K562 (cell line): Measurements from ENCODE around the gene ST6GALNAC6. TPM values are rescaled to one million over a fixed set of nuclear protein-coding genes. Genes with fewer than 3 reads are reported as not detected.

Experiments
- ATAC-seq: fragments of 200-7000 bp; cut with Tn5 transposase; 3 replicates; pipeline ENCODE4 v1.9.1; 2020; ENCODE audit warnings: moderate library complexity
- BruUV-seq: library from RNA; stranded (reverse); fragments of 400-500 nt; replicated peaks from 2 replicates; lab custom pipeline; 2021; lab: Mats Ljungman, UMichigan
- CTCF ChIA-PET: fragments of 300-600 bp; formaldehyde crosslinking; extraction: SDS; loops from one replicate; lab custom pipeline; 2021; ENCODE audit warnings: low intra/inter-chr PET ratio; lab: Yijun Ruan, JAX
- POLR2A ChIA-PET: fragments of 300-600, 350-650 bp; sonication (Branson Sonifier 250); formaldehyde crosslinking; extraction: SDS; loops from one replicate; lab custom pipeline; 2021; ENCODE audit warnings: antibody characterized with exemption, inconsistent platforms; lab: Yijun Ruan, JAX
- DNase-seq, 4 experiments: peaks; one replicate each; pipeline versions ENCODE4 v3.0.0 to v3.0.0-alpha.2; 2011 to 2018; ENCODE audit warnings: low spot score in 3 of 4, mixed read lengths in 3 of 4; ENCODE audit errors: extremely low read depth in 1 of 4
- FAIRE-seq: peaks from 2 replicates; lab custom pipeline; 2011; peaks lifted over from hg19 to GRCh38; lab: Jason Lieb, UNC
- H2AFZ ChIP-seq: 2 replicates; pipeline ENCODE4 v1.6.0; 2011; ENCODE audit warnings: low read depth, low read length, control low read depth, inconsistent platforms
- H3K27ac ChIP-seq: fragments of 200-600 bp; 3 replicates; pipeline ENCODE4 v1.8.0; 2011; ENCODE audit warnings: low read depth, mild to moderate bottlenecking, control low read depth, inconsistent platforms, low read length, moderate library complexity, mixed read lengths; ENCODE audit errors: extremely low read depth
- H3K27me3 ChIP-seq, 2 experiments: fragments of 300-600 bp in 1 of 2; 2 replicates in 1 of 2; 3 replicates in 1 of 2; pipeline versions ENCODE4 v1.6.0 to v1.8.0; 2011; ENCODE audit warnings: inconsistent platforms in 2 of 2, low read length in 2 of 2, mild to moderate bottlenecking in 1 of 2, mixed read lengths in 1 of 2, moderate library complexity in 1 of 2; ENCODE audit not compliant: control insufficient read depth in 2 of 2, insufficient read depth in 2 of 2
- H3K36me3 ChIP-seq: fragments of 300-600 bp; 3 replicates; pipeline ENCODE4 v1.8.0; 2011; ENCODE audit warnings: mild to moderate bottlenecking, low read length, inconsistent platforms; ENCODE audit not compliant: control insufficient read depth, insufficient read depth
- H3K4me1 ChIP-seq, 2 experiments: fragments of 200-600 bp in 1 of 2; replicated peaks in 1 of 2; 2 replicates in 1 of 2; 3 replicates in 1 of 2; pipeline versions ENCODE4 v1.5.1 to v1.8.0; 2011; ENCODE audit warnings: inconsistent platforms in 2 of 2, low read length in 2 of 2, mild to moderate bottlenecking in 1 of 2, mixed read lengths in 1 of 2, moderate library complexity in 1 of 2; ENCODE audit not compliant: control insufficient read depth in 2 of 2, insufficient read depth in 2 of 2
- H3K4me2 ChIP-seq: 2 replicates; pipeline ENCODE4 v1.6.1; 2011; ENCODE audit warnings: low read length, control low read depth, inconsistent platforms, mixed read lengths; ENCODE audit not compliant: insufficient read depth
- H3K4me3 ChIP-seq: fragments of 200-600 bp; sonication (generic), shearing (Covaris generic); 2 replicates; pipeline ENCODE4 v1.5.1; 2016; ENCODE audit warnings: control low read depth, inconsistent platforms
- H3K79me2 ChIP-seq: fragments of 200-600 bp; 3 replicates; pipeline ENCODE4 v1.8.0; 2011; ENCODE audit warnings: low read length, inconsistent platforms; ENCODE audit not compliant: control insufficient read depth, insufficient read depth
- H3K9ac ChIP-seq, 2 experiments: 2 replicates each; pipeline versions ENCODE4 v1.6.0 to v1.6.1; 2011; ENCODE audit warnings: low read depth in 2 of 2, low read length in 2 of 2, control low read depth in 1 of 2, inconsistent platforms in 1 of 2, mild to moderate bottlenecking in 1 of 2, mixed read lengths in 1 of 2; ENCODE audit not compliant: insufficient read depth in 1 of 2
- H3K9me1 ChIP-seq: one replicate; pipeline ENCODE4 v1.6.0; 2011; ENCODE audit warnings: inconsistent platforms, mild to moderate bottlenecking, low read length, moderate library complexity; ENCODE audit not compliant: control insufficient read depth, insufficient read depth
- H3K9me3 ChIP-seq: replicated peaks from 2 replicates; pipeline ENCODE4 v1.5.1; 2011; ENCODE audit warnings: low read depth, low read length, inconsistent platforms; ENCODE audit not compliant: control insufficient read depth, insufficient read depth
- H4K20me1 ChIP-seq: replicated peaks from 2 replicates; pipeline ENCODE4 v1.6.1; 2011; ENCODE audit warnings: low read length, inconsistent platforms, mixed read lengths; ENCODE audit not compliant: control insufficient read depth, insufficient read depth
- ARNT ChIP-seq, 2 experiments: fragments of 450-650 bp; IDR thresholded peaks; 2 replicates each; pipeline ENCODE4 v1.6.1; 2016; ENCODE audit warnings: mild to moderate bottlenecking in 1 of 2
- BMI1 ChIP-seq: fragments of 150-350 bp; IDR thresholded peaks from 2 replicates; pipeline ENCODE4 v1.6.1; 2014; ENCODE audit warnings: low read length
- CHD1 ChIP-seq: fragments of 200-600 bp; sonication (generic); IDR thresholded peaks from one replicate; pipeline ENCODE4 v1.6.1; 2012; ENCODE audit warnings: mild to moderate bottlenecking, moderate library complexity, low read length, inconsistent platforms
- ETV1 ChIP-seq: fragments of 450-650 bp; conservative IDR thresholded peaks from 2 replicates; pipeline ENCODE4 v1.6.1; 2016; ENCODE audit warnings: missing genetic modification characterization, control low read depth, low read depth, missing compliant biosample characterization
- FOS ChIP-seq: IDR thresholded peaks from 3 replicates; pipeline ENCODE4 v1.6.1; 2011; ENCODE audit not compliant: insufficient read length; ENCODE audit errors: extremely low read depth
- GTF2A2 ChIP-seq: IDR thresholded peaks from 2 replicates; pipeline ENCODE4 v1.6.1; 2016; ENCODE audit warnings: mild to moderate bottlenecking, missing genetic modification characterization, missing compliant biosample characterization
- HDAC6 ChIP-seq: IDR thresholded peaks from 2 replicates; pipeline ENCODE4 v1.6.1; 2012; ENCODE audit warnings: low read depth, mild to moderate bottlenecking, control low read depth, inconsistent platforms, low read length, moderate library complexity
- MECOM ChIP-seq: fragments of 250-450 bp; sonication (Bioruptor Pico); IDR thresholded peaks from 2 replicates; pipeline ENCODE4 v1.8.0; 2022; ENCODE audit warnings: inconsistent platforms
- RAD51 ChIP-seq: fragments of 450-650 bp; IDR thresholded peaks from 2 replicates; pipeline ENCODE4 v1.7.1; 2016; ENCODE audit warnings: low read depth, mild to moderate bottlenecking, borderline replicate concordance
- SIN3A ChIP-seq, 2 experiments: fragments of 150-350 bp in 1 of 2; IDR thresholded peaks; 2 replicates each; pipeline ENCODE4 v1.6.1; 2011 to 2016; ENCODE audit warnings: borderline replicate concordance in 2 of 2, low read depth in 2 of 2, low read length in 2 of 2, mild to moderate bottlenecking in 2 of 2, moderate library complexity in 2 of 2; ENCODE audit not compliant: control insufficient read depth in 1 of 2
- SRSF3 ChIP-seq: fragments of 200-400 bp; formaldehyde crosslinking; IDR thresholded peaks from 2 replicates; pipeline ENCODE4 v1.6.1; 2016; ENCODE audit warnings: mild to moderate bottlenecking, low read length, moderate library complexity; ENCODE audit not compliant: insufficient read depth
- ZFX ChIP-seq: sonication (generic); formaldehyde crosslinking; IDR thresholded peaks from 2 replicates; pipeline ENCODE4 v1.8.0; 2022; ENCODE audit warnings: mild to moderate bottlenecking, missing genetic modification reagents, moderate library complexity
- ZNF133 ChIP-seq: fragments of 250-450 bp; sonication (Bioruptor Pico); IDR thresholded peaks from 2 replicates; pipeline ENCODE4 v1.4.0; 2020; ENCODE audit warnings: mild to moderate bottlenecking
- ZNF507 ChIP-seq: conservative IDR thresholded peaks from 2 replicates; pipeline ENCODE4 v1.6.1; 2017; ENCODE audit warnings: missing genetic modification characterization, missing compliant biosample characterization
- ZNF77 ChIP-seq: fragments of 250-450 bp; sonication (Bioruptor Pico); IDR thresholded peaks from 2 replicates; pipeline ENCODE4 v1.5.0; 2020
- WGBS: fragments of 100-300 bp; shearing (Covaris generic); methylation state at CpG from one replicate; pipeline ENCODE4 v1.1.6; 2016; ENCODE audit warnings: low coverage, mixed read lengths; ENCODE audit not compliant: insufficient coverage; ENCODE audit errors: missing lambda C conversion rate; 5-methylcytosine and 5-hydroxymethylcytosine counted together
- in situ Hi-C: fragments of 300-500 bp; cut with MboI; formaldehyde crosslinking; loops from 4 replicates; pipeline ENCODE4 v1.15.0; 2018; ENCODE audit warnings: inconsistent platforms, mixed read lengths
- intact Hi-C: fragments of 100-400 bp; cut with micrococcal nuclease; formaldehyde crosslinking; loops from 2 replicates; pipeline ENCODE4 v1.14.2; 2022
- polyA plus RNA-seq, 8 experiments: library from polyadenylated mRNA; depleted of rRNA in 4 of 8; stranded (reverse) in 5 of 8; unstranded in 3 of 8; fragments of >200 nt; fragmentation: Nextera tagmentation in 2 of 8; fragmentation: Illumina TruSeq in 1 of 8; extraction: Ambion mirVana in 2 of 8; extraction: Trizol in 1 of 8; gene quantifications; 2 replicates each; pipeline versions ENCODE4 v1.2.1 to v1.2.3, GENCODE V29; 2011 to 2014; ENCODE audit warnings: inconsistent platforms in 1 of 8, missing spikeins in 1 of 8
- total RNA-seq, 7 experiments: library from RNA; depleted of rRNA in 6 of 7; stranded (reverse); fragments of >200 nt in 6 of 7; fragmentation: Illumina TruSeq in 2 of 7; extraction: Trizol in 2 of 7; gene quantifications; 2 replicates each; pipeline versions ENCODE4 v1.2.1 to v1.2.3, GENCODE V29; 2011 to 2021; ENCODE audit warnings: low replicate concordance in 1 of 7
- TF ChIP-seq, protein P1 (sequence below): fragments of 250-450 bp; sonication (Bioruptor Pico); IDR thresholded peaks from 2 replicates; pipeline ENCODE4 v1.4.0; 2020; ENCODE audit warnings: mild to moderate bottlenecking, moderate library complexity, borderline replicate concordance
- TF ChIP-seq, protein P2 (sequence below): fragments of 200-400 bp; formaldehyde crosslinking; IDR thresholded peaks from 2 replicates; pipeline ENCODE4 v1.6.1; 2017; ENCODE audit warnings: mild to moderate bottlenecking, low read depth, low read length, moderate library complexity

ST6GALNAC6 gene
- total and polyA plus RNA-seq, 9 of the 15 experiments (the other 6 are each of a cell fraction or from before 2014, with no cell fraction given) = 0.13 to 23.0 (median 14.5) TPM

DNA sequence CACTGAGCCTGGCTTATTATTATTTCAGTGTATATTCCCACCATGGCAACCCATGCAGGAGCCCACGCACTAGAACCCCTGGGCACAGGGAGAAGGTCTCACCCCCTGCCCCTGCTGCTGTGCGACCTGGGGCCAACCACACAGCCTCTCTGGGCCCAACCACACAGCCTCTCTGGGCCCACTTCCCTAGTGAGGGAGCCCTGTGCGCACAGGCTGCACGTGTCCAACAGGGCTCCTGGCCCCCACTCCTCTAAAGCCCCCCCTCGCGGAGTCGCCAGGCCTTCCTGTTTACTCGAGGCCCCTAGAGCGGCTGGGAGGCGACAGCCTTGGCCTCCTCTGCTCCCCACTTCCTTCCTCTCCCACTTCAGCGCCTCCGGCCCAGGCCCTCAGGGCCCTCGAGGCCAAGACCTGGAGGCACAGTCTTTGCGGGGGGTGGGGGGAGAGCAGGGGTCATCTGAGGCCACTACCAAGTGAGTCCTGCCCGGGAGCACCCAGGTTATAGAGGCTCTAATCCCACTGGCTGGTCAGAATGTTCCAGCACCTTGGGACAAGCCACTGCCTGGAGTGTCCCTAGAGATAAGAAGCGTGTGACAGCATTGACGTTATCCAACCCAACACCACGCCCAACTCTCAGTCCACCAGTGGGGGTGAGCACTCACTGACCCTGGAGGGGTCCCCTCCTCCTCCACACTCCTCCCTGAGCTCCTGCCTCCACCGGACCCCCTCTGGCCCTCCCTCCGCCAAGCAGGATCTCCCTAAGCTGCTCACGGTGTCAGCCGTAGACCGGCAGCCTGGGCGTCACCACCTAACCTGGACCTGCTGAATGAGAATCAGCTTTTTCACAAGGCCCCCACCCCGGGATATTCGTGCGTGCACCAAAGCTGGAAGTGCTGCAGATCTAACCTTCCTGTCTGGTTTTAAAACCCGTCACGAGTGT, 37.1 kb downstream of the ST6GALNAC6 start:
- in situ Hi-C loops (no loop called here), intact Hi-C loops (loop anchor here (1.0 kb wide), 1 partner anchor 34 kb away; no protein-coding TSS in a partner anchor)
- H3K4me3 ChIP-seq = no peak overlapping the region; the same call in 1 of the 2 replicates
- H3K9me3 ChIP-seq = no peaks in the 10 kb centered on the region
- peak overlapping the region; percentile 72 for H3K4me2 ChIP-seq
- peaks cover 57 to 83% of the 10 kb centered on the region in 2 experiments for H3K4me1 ChIP-seq
- DNase-seq (peak; percentile 89 to 93 (median 91)), FAIRE-seq (peak; percentile 97), ATAC-seq (peak; percentile 89)
- peaks cover 5% of the 10 kb centered on the region for H3K9me1 ChIP-seq
- BruUV-seq = no TSS peak
- peak overlapping the region; percentile 91 for H3K27ac ChIP-seq
- WGBS = 2% methylated on average over 27 of the region's 29 CpGs
- H3K79me2 ChIP-seq = no peaks in the 10 kb centered on the region
- peak overlapping the region; percentile 69 to 90 for H3K9ac ChIP-seq
- H3K27me3 ChIP-seq = no peaks in the 10 kb centered on the region
- H2AFZ ChIP-seq = peak overlapping the region; percentile 87
- ChIA-PET POLR2A (interaction anchor here (0.6 to 3.1 kb wide), 13 partner anchors 9 to 127 kb away, joined by 3 to 16 read pairs (median 4); partner anchors contain the start of gene TOR2A), CTCF (interaction anchor here (1.0 kb wide), 1 partner anchor 59 kb away, joined by 3 read pairs; no protein-coding TSS in a partner anchor)
- peaks cover 5% of the 10 kb centered on the region; the same call in 1 of the 3 replicates for H3K36me3 ChIP-seq
- H4K20me1 ChIP-seq = no peaks in the 10 kb centered on the region
- TF ChIP-seq BMI1 (no peak), RAD51 (peak; percentile 53; the same call in 1 of the 2 replicates), SRSF3 (no peak), FOS (no peak), ZNF133 (CRISPR knock-in tag) (no peak), ARNT (IDR thresholded peaks at IDR 0.05) (peak; percentile 28 to 34; a peak in 1 of 4 replicates), CHD1 (no peak), GTF2A2 (tag) (no peak), ZFX (CRISPR knock-in tag) (peak; percentile 99), ZNF77 (CRISPR knock-in tag) (no peak), MECOM (CRISPR knock-in tag) (peak; percentile 11), ETV1 (tag) (peak; percentile 100), HDAC6 (no peak), SIN3A (IDR thresholded peaks at IDR 0.05; ENCODE audit: borderline replicate concordance in 2 of 2, control insufficient read depth in 1 of 2, low read depth in 2 of 2, low read length in 2 of 2) (no peak), ZNF507 (no peak)
- TF ChIP-seq, protein P1, sequence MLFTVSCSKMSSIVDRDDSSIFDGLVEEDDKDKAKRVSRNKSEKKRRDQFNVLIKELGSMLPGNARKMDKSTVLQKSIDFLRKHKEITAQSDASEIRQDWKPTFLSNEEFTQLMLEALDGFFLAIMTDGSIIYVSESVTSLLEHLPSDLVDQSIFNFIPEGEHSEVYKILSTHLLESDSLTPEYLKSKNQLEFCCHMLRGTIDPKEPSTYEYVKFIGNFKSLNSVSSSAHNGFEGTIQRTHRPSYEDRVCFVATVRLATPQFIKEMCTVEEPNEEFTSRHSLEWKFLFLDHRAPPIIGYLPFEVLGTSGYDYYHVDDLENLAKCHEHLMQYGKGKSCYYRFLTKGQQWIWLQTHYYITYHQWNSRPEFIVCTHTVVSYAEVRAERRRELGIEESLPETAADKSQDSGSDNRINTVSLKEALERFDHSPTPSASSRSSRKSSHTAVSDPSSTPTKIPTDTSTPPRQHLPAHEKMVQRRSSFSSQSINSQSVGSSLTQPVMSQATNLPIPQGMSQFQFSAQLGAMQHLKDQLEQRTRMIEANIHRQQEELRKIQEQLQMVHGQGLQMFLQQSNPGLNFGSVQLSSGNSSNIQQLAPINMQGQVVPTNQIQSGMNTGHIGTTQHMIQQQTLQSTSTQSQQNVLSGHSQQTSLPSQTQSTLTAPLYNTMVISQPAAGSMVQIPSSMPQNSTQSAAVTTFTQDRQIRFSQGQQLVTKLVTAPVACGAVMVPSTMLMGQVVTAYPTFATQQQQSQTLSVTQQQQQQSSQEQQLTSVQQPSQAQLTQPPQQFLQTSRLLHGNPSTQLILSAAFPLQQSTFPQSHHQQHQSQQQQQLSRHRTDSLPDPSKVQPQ (CRISPR knock-in tag) = no peak
- TF ChIP-seq, protein P2, sequence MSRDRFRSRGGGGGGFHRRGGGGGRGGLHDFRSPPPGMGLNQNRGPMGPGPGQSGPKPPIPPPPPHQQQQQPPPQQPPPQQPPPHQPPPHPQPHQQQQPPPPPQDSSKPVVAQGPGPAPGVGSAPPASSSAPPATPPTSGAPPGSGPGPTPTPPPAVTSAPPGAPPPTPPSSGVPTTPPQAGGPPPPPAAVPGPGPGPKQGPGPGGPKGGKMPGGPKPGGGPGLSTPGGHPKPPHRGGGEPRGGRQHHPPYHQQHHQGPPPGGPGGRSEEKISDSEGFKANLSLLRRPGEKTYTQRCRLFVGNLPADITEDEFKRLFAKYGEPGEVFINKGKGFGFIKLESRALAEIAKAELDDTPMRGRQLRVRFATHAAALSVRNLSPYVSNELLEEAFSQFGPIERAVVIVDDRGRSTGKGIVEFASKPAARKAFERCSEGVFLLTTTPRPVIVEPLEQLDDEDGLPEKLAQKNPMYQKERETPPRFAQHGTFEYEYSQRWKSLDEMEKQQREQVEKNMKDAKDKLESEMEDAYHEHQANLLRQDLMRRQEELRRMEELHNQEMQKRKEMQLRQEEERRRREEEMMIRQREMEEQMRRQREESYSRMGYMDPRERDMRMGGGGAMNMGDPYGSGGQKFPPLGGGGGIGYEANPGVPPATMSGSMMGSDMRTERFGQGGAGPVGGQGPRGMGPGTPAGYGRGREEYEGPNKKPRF = no peak
